ENCODE measurements around the gene KCNC4.

The KCNC4 gene

DNA sequence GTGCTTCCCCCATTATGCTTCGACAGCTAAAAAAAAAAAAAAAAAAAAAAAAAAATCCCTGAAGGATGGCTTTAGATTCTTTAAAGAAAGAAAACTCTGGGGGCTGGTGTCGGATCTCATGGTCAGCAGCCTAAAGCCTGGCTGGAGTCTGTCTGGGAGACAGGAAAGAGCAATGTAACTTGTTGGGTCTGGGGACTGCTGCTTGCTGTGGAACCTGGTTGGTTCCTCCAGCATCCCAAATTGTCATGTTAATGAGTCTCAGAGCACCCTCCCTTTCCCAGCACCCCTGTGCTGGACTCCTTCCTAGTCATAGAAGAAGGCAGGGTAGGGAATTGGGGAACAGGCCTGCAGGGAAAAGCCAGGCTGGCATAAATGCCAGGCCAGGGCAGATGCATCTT lies 3.0 kb downstream of the KCNC4 start:
- Histone ChIP-seq H3K9me3 (no peaks in the 10 kb centered on the region), H3K27ac (peak overlapping the region in 1 of 2 donors; percentile 7), H3K36me3 (peaks cover 0 to 13% (median 0%) of the 10 kb centered on the region in 3 donors), H3K27me3 (no peaks in the 10 kb centered on the region), H3K4me1 (peaks cover 0 to 80% (median 46%) of the 10 kb centered on the region in 4 donors), H3K4me3 (no peak overlapping the region)
- DNase-seq = no peak
- TF ChIP-seq, protein P1, sequence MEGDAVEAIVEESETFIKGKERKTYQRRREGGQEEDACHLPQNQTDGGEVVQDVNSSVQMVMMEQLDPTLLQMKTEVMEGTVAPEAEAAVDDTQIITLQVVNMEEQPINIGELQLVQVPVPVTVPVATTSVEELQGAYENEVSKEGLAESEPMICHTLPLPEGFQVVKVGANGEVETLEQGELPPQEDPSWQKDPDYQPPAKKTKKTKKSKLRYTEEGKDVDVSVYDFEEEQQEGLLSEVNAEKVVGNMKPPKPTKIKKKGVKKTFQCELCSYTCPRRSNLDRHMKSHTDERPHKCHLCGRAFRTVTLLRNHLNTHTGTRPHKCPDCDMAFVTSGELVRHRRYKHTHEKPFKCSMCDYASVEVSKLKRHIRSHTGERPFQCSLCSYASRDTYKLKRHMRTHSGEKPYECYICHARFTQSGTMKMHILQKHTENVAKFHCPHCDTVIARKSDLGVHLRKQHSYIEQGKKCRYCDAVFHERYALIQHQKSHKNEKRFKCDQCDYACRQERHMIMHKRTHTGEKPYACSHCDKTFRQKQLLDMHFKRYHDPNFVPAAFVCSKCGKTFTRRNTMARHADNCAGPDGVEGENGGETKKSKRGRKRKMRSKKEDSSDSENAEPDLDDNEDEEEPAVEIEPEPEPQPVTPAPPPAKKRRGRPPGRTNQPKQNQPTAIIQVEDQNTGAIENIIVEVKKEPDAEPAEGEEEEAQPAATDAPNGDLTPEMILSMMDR (IDR thresholded peaks at IDR 0.05) = no peak
- intact Hi-C loops (cut with DNase I; ENCODE audit: low total_unique reads) = no loop called here

DNA sequence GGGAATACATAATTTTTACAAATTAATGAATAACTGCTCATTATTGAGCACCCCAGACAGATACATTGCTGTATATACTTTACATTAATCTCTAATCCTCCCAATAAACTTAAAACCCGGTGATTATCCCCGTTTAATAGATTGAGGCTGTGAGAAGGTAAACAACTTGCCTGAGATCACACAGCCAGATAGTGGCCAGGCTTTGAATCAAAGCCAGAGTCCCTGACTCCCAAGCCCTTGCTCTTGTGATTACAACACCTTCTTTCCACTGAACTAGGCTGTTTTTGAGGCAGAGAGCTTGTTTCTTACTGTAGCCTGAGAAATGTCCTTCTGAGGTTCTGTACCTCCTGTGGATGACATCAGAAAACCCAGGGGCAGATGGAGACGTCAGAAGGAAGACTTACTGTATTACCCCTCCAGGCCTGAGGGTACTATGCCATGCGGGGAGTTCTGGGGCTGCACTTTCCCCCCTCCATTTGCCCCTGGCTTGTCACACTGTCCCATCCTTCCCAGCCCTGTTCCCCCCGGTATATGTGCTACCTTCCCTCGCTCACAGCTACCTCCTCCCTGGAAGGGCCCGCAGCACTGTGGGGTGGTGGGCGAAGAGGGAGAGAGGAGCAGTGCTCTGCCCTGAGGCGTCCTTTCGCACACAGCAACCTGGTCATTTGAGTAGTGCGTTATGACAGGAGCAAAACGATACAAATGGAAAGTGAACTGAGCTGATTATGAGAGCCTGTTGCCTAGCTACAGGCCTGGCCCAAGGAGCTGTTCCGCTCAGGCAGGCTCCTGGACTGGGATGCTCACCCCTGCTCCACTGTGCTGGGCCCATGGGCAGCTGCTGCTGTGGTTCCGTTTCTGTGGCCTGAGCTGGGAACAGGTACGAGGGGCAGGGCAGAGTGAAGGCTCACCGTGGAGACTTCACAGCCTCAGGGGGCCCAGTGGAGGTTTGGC lies 4.6 kb downstream of the KCNC4 start:
- H3K36me3 ChIP-seq = peaks cover 0 to 21% (median 0%) of the 10 kb centered on the region in 3 donors
- no peak overlapping the region for H3K4me3 ChIP-seq
- TF ChIP-seq, protein P1 (IDR thresholded peaks at IDR 0.05) = no peak
- no peaks in the 10 kb centered on the region for H3K27me3 ChIP-seq
- peaks cover 0 to 70% (median 40%) of the 10 kb centered on the region in 4 donors for H3K4me1 ChIP-seq
- no peaks in the 10 kb centered on the region for H3K9me3 ChIP-seq
- intact Hi-C loops (cut with DNase I; ENCODE audit: low total_unique reads) = no loop called here
- H3K27ac ChIP-seq = no peak overlapping the region
- DNase-seq = no peak

DNA sequence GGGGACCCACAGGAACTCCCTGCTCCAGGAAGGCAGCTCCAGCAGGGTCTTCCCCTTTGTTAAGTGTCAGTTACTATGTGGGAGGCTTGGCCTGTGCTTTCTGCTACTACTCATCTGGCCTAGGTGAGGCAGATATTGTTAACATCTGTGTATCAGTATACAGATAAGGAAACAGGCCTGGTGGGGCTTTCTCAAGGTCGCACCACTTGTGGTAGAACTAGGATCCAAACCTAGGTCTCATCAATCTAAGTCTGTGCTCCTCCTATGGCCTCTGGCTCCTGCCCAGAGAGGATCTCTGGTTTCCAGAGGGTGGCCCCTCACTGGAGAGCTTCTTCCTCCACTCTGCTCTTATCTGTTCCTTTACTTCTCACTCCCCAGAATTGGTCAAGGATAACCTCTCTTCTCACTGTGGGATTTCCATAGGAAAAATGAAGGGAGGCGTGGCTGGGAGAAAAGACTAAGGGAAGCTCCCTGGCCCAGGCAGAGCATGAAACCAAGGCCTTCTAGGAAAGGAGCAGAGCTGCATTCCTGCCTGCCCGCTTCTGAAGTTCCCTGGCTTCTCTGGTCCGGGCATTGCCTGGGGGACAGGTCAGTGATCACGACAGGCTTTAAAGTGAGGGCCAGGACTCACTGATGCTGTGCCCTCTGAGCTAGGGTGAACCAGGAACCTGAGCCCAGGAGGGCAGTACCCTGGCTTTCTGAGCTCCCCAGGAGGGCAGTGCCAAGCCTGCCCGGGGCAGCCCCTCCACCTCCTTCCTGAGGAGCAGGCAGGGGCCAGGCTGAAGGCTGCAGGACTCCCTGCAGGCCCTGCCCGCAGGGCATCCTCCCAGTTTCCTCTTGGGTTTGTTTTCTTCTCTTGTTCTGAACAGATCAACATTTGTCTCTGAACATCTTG lies 5.8 kb downstream of the KCNC4 start:
- Histone ChIP-seq H3K4me3 (no peak overlapping the region), H3K36me3 (peaks cover 0 to 32% (median 0%) of the 10 kb centered on the region in 3 donors), H3K9me3 (no peaks in the 10 kb centered on the region), H3K4me1 (peaks cover 0 to 68% (median 39%) of the 10 kb centered on the region in 4 donors), H3K27ac (no peak overlapping the region), H3K27me3 (no peaks in the 10 kb centered on the region)
- TF ChIP-seq, protein P1 (IDR thresholded peaks at IDR 0.05) = no peak
- no peak for DNase-seq
- intact Hi-C loops (cut with DNase I; ENCODE audit: low total_unique reads) = no loop called here

DNA sequence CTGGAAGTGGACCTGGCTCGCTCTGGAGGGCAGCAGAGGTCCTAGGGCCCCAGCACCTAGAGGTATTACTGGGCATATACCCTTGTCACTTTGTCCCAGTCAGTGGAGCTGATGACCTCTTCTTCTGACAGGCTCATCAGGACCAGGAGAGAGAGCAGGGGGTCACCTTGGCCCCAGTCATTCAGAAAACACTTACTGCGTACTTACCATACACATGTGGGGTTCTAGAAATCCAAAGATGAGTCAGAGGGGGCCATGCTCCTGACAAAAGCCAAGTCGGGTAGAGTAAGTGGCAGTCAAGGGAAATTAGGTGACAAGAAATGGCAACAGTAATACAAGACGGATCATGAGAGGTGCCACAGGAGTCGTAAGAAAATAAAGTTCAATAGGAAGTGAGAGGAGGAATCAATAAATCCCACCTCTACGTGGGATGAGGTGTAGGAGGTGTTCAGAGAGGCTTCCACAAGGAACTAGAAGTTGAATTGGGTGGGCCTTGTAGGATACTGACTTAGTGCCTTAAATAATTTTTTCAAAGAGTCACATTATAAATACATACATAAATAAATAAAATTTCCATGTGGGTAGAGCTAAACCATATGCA lies 6.8 kb downstream of the KCNC4 start:
- no peak overlapping the region for H3K4me3 ChIP-seq
- H3K36me3 ChIP-seq = peaks cover 0 to 41% (median 8%) of the 10 kb centered on the region in 3 donors
- intact Hi-C loops (cut with DNase I; ENCODE audit: low total_unique reads) = no loop called here
- H3K9me3 ChIP-seq = no peaks in the 10 kb centered on the region
- no peak overlapping the region for H3K27ac ChIP-seq
- H3K4me1 ChIP-seq = peaks cover 0 to 57% (median 31%) of the 10 kb centered on the region in 4 donors
- TF ChIP-seq, protein P1 (IDR thresholded peaks at IDR 0.05) = no peak
- DNase-seq = no peak
- no peaks in the 10 kb centered on the region for H3K27me3 ChIP-seq

DNA sequence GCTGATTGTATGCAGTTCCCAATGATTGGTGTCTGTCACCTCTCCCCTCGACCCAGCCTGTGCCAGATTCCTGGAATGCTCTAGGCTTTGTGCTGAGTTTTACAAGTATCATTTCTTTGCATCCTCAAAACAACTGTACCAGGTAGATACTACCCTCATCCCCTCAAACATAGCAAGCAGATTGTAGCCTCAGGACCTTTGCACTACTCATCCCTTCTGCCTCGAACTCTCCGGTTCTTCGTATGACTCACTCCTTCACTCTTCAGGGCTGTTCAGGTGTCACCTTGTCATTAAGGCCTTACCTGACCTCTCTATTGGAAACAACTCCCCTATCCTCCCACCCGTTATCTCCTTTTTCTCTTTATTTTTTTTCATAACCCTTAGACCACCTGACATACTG lies 8.0 kb downstream of the KCNC4 start:
- TF ChIP-seq, protein P1 (IDR thresholded peaks at IDR 0.05) = no peak
- Histone ChIP-seq H3K27me3 (no peaks in the 10 kb centered on the region), H3K36me3 (peaks cover 0 to 53% (median 14%) of the 10 kb centered on the region in 3 donors), H3K9me3 (no peaks in the 10 kb centered on the region), H3K4me3 (no peak overlapping the region), H3K27ac (no peak overlapping the region), H3K4me1 (peaks cover 0 to 45% (median 21%) of the 10 kb centered on the region in 4 donors)
- intact Hi-C loops (cut with DNase I; ENCODE audit: low total_unique reads) = no loop called here
- DNase-seq = no peak
